Heart left ventricle (tissue), 13 donors: ENCODE measurements around the gene TMEM37.

ENCODE experiments used
- POLR2A ChIP-seq, 2 donors: fragments of 450-650 bp; IDR thresholded peaks; one replicate each; pipeline ENCODE4 v1.6.1; 2017; ENCODE audit warnings: antibody characterized with exemption in 2 of 2, mild to moderate bottlenecking in 2 of 2, moderate library complexity in 2 of 2
- TF ChIP-seq, protein P1 (sequence below), 12 donors: fragments of 200-600 bp; sonication (generic) in 4 of 12; IDR thresholded peaks; one replicate each; pipeline versions ENCODE4 v1.5.0 to v1.8.0; 2018 to 2022; ENCODE audit warnings: antibody characterized with exemption in 12 of 12, mild to moderate bottlenecking in 5 of 12
- donor health status: ischemic (EF 13 %, LVEDD 7.1; RV severe dilation, severe dysfunction).
- donor health status: DM: no; HTN: yes; CAD: no.
- donor health status: DM: no; HTN: no; CAD: no.
- donor health status: ischemic (EF 25% LVEDD 6.9; RV normal size, moderate dysfunction).
- donor health status: ischemic (EF 25% LVEDD 5.7; RV mildly dilated, moderate dysfunction).
- donor health status: ischemic (EF 35%, LVEDD 5.7; RV mildly dilated, moderate dysfunction).
- donor health status: nonischemic (EF 11% LVEDD 7.7; RV severe dilation, severe dysfunction).
- donor health status: DM: yes; HTN: yes; CAD: no.
- donor health status: PGD.
- donor health status: ischemic (EF 29% LVEDD 5.4; RV normal size, mild dysfunction).
- donor health status: nonischemic (EF 23%, LVEDD 6.1; RV moderate dilation, normal function).

DNA sequence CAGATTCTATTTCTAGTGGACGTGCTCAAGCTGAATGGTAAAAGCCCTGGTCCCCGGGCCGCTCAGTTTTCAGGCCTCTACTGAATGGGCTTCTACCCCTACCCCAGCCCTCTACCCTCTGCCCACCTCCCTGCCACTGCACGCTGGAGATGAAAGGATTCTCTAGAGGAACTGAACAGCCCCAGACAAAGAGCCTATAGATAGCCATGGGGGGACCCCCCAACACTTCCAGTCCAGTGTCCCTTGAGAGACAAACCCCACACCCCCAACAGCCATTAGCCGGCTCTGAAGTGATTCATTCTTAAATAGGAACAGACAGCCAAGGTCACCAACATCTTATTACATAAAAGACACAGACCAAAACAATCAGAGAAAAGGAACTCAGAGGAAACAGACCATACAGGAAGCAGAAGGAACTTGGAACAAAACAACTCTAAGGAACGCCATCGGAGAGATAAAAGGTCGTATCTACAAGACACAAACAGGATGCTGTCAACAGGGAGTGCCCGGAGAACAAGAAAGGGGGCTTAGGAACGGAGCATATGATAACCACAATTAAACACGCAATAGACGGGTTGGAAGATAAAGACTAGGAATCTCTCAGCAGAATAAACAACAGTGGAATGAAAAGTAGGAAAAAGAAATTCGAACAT lies 23.5 kb downstream of the TMEM37 start:
- TF ChIP-seq, protein P1, sequence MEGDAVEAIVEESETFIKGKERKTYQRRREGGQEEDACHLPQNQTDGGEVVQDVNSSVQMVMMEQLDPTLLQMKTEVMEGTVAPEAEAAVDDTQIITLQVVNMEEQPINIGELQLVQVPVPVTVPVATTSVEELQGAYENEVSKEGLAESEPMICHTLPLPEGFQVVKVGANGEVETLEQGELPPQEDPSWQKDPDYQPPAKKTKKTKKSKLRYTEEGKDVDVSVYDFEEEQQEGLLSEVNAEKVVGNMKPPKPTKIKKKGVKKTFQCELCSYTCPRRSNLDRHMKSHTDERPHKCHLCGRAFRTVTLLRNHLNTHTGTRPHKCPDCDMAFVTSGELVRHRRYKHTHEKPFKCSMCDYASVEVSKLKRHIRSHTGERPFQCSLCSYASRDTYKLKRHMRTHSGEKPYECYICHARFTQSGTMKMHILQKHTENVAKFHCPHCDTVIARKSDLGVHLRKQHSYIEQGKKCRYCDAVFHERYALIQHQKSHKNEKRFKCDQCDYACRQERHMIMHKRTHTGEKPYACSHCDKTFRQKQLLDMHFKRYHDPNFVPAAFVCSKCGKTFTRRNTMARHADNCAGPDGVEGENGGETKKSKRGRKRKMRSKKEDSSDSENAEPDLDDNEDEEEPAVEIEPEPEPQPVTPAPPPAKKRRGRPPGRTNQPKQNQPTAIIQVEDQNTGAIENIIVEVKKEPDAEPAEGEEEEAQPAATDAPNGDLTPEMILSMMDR (IDR thresholded peaks at IDR 0.05), result no peak
- no peak for TF ChIP-seq POLR2A (IDR thresholded peaks at IDR 0.05)
